HG03354 (cell line): ENCODE measurements around the gene TLR7.
A peak's percentile ranks its signal among the peaks of the same experiment; 100 is the strongest.

ENCODE experiments used
- ATAC-seq: cut with Tn5 transposase; IDR thresholded peaks from one replicate; pipeline ENCODE4 v1.9.1; 2021; ENCODE audit warnings: mild to moderate bottlenecking; ENCODE audit not compliant: unreplicated experiment, poor library complexity, severe bottlenecking

Gene TLR7

DNA sequence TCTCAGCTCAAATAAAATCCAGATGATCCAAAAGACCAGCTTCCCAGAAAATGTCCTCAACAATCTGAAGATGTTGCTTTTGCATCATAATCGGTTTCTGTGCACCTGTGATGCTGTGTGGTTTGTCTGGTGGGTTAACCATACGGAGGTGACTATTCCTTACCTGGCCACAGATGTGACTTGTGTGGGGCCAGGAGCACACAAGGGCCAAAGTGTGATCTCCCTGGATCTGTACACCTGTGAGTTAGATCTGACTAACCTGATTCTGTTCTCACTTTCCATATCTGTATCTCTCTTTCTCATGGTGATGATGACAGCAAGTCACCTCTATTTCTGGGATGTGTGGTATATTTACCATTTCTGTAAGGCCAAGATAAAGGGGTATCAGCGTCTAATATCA, 20.9 kb downstream of the TLR7 start:
- no peak for ATAC-seq

GRCh38 chrX:12890467-12890866, 23.6 kb downstream of the TLR7 start:
- ATAC-seq, result peak; percentile 78

GRCh38 chrX:12891171-12891570, 24.3 kb downstream of the TLR7 start:
- ATAC-seq, result no peak

GRCh38 chrX:12891915-12892506, 25.1 kb downstream of the TLR7 start:
- ATAC-seq, result peak; percentile 48

GRCh38 chrX:12892716-12893115, 25.8 kb downstream of the TLR7 start:
- no peak for ATAC-seq

DNA sequence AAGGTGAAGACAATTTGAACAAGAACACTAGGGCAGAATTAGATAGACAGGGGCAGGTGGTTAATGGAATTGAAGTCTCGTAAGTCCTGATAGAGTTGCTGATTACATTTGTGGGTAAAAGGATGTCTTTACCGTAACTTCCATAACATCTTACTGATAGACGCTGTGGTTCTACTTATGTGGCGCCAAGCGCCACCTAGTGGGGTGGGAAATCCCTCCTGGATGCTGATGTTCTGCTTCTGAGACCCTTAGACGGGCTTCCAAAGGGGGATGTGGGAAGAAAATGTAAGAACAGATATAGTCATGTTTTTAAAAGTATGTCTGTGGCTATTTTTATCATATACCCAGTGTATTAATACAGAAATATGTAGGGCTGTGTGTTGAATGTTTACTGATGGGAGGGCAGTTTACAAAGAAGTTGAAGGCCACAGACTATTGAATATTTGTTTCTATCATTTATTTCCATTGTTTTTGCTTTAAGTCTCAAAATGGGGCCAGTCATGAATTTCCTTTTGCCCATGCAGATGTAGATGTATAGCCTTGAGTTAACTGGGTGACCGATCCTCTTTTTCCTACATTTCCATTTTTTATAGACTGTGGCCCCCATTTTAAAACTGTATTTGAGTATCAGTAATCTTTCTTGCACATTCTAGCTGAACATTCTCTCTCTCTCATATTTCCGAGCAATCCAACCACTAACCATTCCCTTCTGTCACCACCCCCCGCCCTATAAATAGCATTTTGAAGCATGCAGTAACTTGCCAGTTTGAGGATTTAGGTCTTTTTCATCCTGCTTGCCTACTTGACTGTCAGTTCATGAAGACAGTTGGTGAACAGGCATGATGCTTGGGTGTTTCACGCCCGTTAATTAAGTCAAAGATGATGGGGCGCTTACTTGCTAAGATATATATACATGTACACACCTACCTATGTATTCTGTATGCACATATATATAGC, 27.5 kb downstream of the TLR7 start:
- ATAC-seq, result peak; percentile 30

GRCh38 chrX:12895866-12896265, 29.0 kb downstream of the TLR7 start:
- no peak for ATAC-seq

GRCh38 chrX:12896935-12897334, 30.1 kb downstream of the TLR7 start:
- no peak for ATAC-seq

DNA sequence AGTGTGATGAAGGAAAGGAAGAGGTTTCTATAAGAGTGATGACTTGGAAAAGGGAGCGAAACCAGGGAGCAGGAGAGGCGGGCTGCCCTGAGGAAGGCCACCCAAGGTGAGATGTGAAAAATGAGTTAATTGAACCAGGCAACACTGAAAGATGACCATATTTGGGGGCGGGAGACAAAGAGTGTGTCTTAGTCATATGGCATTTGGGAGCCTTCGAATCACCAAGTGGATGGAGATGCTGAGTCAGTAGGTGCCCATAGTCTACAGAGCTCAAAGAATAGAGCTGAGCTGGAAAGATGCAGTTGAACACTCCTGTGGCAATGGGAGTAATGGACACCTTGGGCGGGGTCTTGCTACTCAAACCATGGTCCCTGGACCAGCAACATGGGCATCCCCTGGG, 31.2 kb downstream of the TLR7 start:
- ATAC-seq, result no peak

DNA sequence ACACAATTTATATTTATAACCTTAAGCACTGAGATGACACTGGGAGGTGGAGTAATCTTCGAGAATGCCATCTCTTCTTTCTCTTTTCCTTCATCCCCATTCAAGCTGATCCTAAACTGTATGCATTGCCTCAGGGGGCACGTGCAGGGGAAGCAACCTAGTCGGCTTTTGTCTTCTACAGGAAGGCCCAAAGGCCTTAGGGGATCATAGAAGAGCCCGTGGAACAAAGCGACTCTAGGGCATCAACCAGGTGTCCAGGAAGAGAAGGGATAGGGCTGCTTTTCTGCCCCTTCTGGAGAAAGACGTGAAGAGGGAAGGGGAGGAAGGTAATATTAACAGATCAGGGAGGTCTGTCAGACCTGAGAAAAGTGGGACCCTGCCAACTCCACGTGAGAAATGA, 32.6 kb downstream of the TLR7 start:
- ATAC-seq, result no peak

DNA sequence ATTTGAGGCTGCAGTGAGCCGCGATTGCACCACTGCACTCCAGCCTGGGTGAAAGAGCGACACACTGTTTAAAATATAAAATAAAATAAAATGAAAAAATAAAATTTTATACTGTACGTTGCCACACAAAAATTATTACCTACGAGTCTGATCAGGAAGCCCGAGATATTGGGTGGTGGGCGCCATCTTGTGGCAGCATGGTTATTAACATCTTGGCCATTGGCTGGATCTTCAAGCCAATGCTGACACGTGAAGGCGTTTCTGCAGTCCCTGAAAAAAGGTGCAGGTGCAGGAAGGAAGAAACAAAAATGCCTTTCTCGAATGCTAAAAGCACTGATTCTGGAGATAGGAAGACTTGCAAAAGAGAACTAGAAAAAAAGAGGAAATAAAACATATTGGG, 34.6 kb downstream of the TLR7 start:
- peak; percentile 81 for ATAC-seq

DNA sequence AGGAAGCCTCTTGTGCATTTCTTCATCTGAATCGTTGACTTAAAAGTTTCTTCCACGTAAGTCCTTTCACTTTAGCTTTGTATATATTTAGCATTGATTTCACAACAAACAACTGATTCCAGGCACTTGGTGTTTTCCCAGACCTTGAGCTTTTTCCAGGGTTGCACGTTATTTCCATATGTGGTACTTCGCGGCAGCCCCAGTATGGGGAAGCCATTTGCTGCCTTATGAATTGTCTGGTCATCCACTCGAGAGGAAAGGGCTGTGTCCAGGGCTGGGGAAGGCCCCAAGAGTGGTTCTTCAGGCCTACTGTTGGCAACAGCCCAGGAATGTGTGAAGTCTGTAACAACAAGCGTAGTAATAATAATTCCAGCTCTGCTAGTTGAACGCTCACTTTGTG, 36.8 kb downstream of the TLR7 start:
- ATAC-seq, result no peak

DNA sequence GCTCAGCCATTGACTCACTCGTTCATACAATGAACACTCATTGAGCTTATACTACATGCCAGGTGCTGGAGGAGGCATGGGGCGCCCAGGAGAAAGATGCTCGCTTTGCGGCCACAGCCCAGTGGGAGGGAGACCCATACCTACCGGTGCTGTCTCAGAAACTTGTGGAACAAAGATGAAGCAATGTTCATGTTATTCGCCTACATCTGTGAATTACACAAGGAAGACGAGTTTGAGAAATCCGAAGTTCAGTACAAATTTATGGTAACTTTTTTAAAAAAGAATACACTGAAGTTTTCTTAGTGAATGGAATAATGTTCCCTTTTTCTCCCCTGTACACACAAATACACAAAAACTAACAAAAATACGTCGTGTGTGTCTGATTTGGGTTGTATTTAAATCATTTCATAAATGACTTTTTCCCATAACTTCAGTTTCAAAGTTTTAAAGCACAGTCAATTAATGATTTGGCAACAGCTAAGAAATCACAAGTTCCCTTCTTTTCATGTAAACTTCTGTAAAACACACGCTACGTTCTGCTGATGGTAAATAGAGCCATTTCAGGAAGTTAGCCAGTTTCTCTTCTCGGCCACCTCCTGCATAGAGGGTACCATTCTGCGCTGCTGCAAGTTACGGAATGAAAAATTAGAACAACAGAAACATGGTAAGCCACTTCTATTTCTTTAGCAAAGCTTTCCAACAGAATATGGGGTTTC, 39.3 kb downstream of the TLR7 start, which contains the start of gene TLR8:
Gene TLR8, plus strand, starts transcription at position 575 of the 716 bp plus-strand sequence. Its CDS starts 87 bp downstream, at position 662.
- no peak for ATAC-seq

GRCh38 chrX:12910423-12911121, 43.7 kb downstream of the TLR7 start:
- no peak for ATAC-seq

DNA sequence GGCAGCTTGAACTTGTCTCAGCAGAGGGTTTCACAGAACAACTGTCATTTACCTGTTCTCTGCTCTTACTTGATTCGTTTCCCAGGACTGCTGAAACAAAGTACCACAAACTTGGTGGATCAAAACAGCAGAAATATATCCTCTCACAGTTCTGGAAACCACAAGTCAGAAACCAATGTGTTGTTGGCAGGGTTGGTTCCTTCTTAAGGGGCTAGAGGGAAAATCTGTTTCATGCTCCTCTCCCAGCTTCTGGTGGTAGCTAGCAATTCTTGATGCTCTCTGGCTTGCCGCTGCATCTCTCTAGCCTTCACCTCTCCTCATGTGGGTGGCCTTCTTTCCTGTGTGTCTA, 44.2 kb downstream of the TLR7 start:
- ATAC-seq, result no peak

GRCh38 chrX:12912791-12913482, 46.1 kb downstream of the TLR7 start:
- ATAC-seq, result no peak

GRCh38 chrX:12917753-12918152, 50.9 kb downstream of the TLR7 start:
- no peak for ATAC-seq

GRCh38 chrX:12919051-12919450, 52.2 kb downstream of the TLR7 start:
- ATAC-seq, result no peak

DNA sequence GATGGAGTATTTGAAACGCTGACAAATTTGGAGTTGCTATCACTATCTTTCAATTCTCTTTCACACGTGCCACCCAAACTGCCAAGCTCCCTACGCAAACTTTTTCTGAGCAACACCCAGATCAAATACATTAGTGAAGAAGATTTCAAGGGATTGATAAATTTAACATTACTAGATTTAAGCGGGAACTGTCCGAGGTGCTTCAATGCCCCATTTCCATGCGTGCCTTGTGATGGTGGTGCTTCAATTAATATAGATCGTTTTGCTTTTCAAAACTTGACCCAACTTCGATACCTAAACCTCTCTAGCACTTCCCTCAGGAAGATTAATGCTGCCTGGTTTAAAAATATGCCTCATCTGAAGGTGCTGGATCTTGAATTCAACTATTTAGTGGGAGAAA, 52.7 kb downstream of the TLR7 start:
- ATAC-seq, result no peak
